ENCODE data around the gene CCDC30.
"Not testable (repeated sequence)": the region's sequence is repeated elsewhere in the genome, so short reads cannot be mapped to it uniquely, and the experiment has no call there.

The CCDC30 gene

GRCh38 chr1:42511581-42512155 lies 48.6 kb downstream of the CCDC30 start:
- H3K4me3 ChIP-seq (ENCODE audit: insufficient read depth, low read depth, low read length); H3K36me3 ChIP-seq (ENCODE audit: control insufficient read depth, insufficient read depth, low read length); H3K9me3 ChIP-seq (ENCODE audit: control insufficient read depth, low read length); H3K27ac ChIP-seq (ENCODE audit: insufficient read depth, low read depth, low read length, poor library complexity, severe bottlenecking); H3K4me1 ChIP-seq (ENCODE audit: control insufficient read depth, insufficient read depth, low read length); H3K27me3 ChIP-seq (ENCODE audit: control insufficient read depth, insufficient read depth, low read length, poor library complexity, severe bottlenecking): not testable (repeated sequence)
- WGBS, 2 experiments = 76% methylated on average over 6 of the region's 6 CpGs

GRCh38 chr1:42518908-42519307 lies 55.8 kb downstream of the CCDC30 start:
- Histone ChIP-seq H3K27me3 (ENCODE audit: control insufficient read depth, insufficient read depth, low read length, poor library complexity, severe bottlenecking) (no peaks in the 10 kb centered on the region), H3K9me3 (ENCODE audit: control insufficient read depth, low read length) (no peaks in the 10 kb centered on the region), H3K4me1 (ENCODE audit: control insufficient read depth, insufficient read depth, low read length) (no peaks in the 10 kb centered on the region), H3K4me3 (ENCODE audit: insufficient read depth, low read depth, low read length) (no peak overlapping the region), H3K27ac (ENCODE audit: insufficient read depth, low read depth, low read length, poor library complexity, severe bottlenecking) (no peak overlapping the region), H3K36me3 (ENCODE audit: control insufficient read depth, insufficient read depth, low read length) (no peaks in the 10 kb centered on the region)
- WGBS, 2 experiments = 100% methylated on average over 1 of the region's 1 CpG; no CpG with 5 or more reads in 1 of the 2 experiments

GRCh38 chr1:42523171-42523570 lies 60.1 kb downstream of the CCDC30 start:
- no peaks in the 10 kb centered on the region for H3K4me1 ChIP-seq (ENCODE audit: control insufficient read depth, insufficient read depth, low read length)
- WGBS, 2 experiments = 90 to 95% methylated on average over 3 of the region's 3 CpGs
- no peaks in the 10 kb centered on the region for H3K36me3 ChIP-seq (ENCODE audit: control insufficient read depth, insufficient read depth, low read length)
- no peak overlapping the region for H3K4me3 ChIP-seq (ENCODE audit: insufficient read depth, low read depth, low read length)
- no peaks in the 10 kb centered on the region for H3K27me3 ChIP-seq (ENCODE audit: control insufficient read depth, insufficient read depth, low read length, poor library complexity, severe bottlenecking)
- no peak overlapping the region for H3K27ac ChIP-seq (ENCODE audit: insufficient read depth, low read depth, low read length, poor library complexity, severe bottlenecking)
- no peaks in the 10 kb centered on the region for H3K9me3 ChIP-seq (ENCODE audit: control insufficient read depth, low read length)

- H3K4me1 ChIP-seq (ENCODE audit: control insufficient read depth, insufficient read depth, low read length) = no peaks in the 10 kb centered on the region
- H3K27ac ChIP-seq (ENCODE audit: insufficient read depth, low read depth, low read length, poor library complexity, severe bottlenecking) = no peak overlapping the region
- no peak overlapping the region for H3K4me3 ChIP-seq (ENCODE audit: insufficient read depth, low read depth, low read length)
- H3K27me3 ChIP-seq (ENCODE audit: control insufficient read depth, insufficient read depth, low read length, poor library complexity, severe bottlenecking) = no peaks in the 10 kb centered on the region
- 76 to 81% methylated on average over 3 of the region's 3 CpGs for WGBS, 2 experiments
- no peaks in the 10 kb centered on the region for H3K36me3 ChIP-seq (ENCODE audit: control insufficient read depth, insufficient read depth, low read length)
- no peaks in the 10 kb centered on the region for H3K9me3 ChIP-seq (ENCODE audit: control insufficient read depth, low read length)
These were observed 61.2 kb downstream of the CCDC30 start for GRCh38 chr1:42524330-42524729.

GRCh38 chr1:42529724-42530181 lies 66.7 kb downstream of the CCDC30 start:
- Histone ChIP-seq H3K9me3 (ENCODE audit: control insufficient read depth, low read length) (no peaks in the 10 kb centered on the region), H3K4me1 (ENCODE audit: control insufficient read depth, insufficient read depth, low read length) (no peaks in the 10 kb centered on the region), H3K4me3 (ENCODE audit: insufficient read depth, low read depth, low read length) (no peak overlapping the region), H3K36me3 (ENCODE audit: control insufficient read depth, insufficient read depth, low read length) (no peaks in the 10 kb centered on the region), H3K27ac (ENCODE audit: insufficient read depth, low read depth, low read length, poor library complexity, severe bottlenecking) (no peak overlapping the region), H3K27me3 (ENCODE audit: control insufficient read depth, insufficient read depth, low read length, poor library complexity, severe bottlenecking) (no peaks in the 10 kb centered on the region)
- WGBS, 2 experiments = 91 to 97% methylated on average over 3 of the region's 3 CpGs

GRCh38 chr1:42531043-42531442 lies 68.0 kb downstream of the CCDC30 start:
- Histone ChIP-seq H3K27me3 (ENCODE audit: control insufficient read depth, insufficient read depth, low read length, poor library complexity, severe bottlenecking) (no peaks in the 10 kb centered on the region), H3K27ac (ENCODE audit: insufficient read depth, low read depth, low read length, poor library complexity, severe bottlenecking) (no peak overlapping the region), H3K36me3 (ENCODE audit: control insufficient read depth, insufficient read depth, low read length) (no peaks in the 10 kb centered on the region), H3K4me1 (ENCODE audit: control insufficient read depth, insufficient read depth, low read length) (no peaks in the 10 kb centered on the region), H3K9me3 (ENCODE audit: control insufficient read depth, low read length) (no peaks in the 10 kb centered on the region), H3K4me3 (ENCODE audit: insufficient read depth, low read depth, low read length) (no peak overlapping the region)
- 68 to 77% methylated on average over 1 to 2 of the region's 2 CpGs for WGBS, 2 experiments

- Histone ChIP-seq H3K4me1 (ENCODE audit: control insufficient read depth, insufficient read depth, low read length) (no peaks in the 10 kb centered on the region), H3K27me3 (ENCODE audit: control insufficient read depth, insufficient read depth, low read length, poor library complexity, severe bottlenecking) (no peaks in the 10 kb centered on the region), H3K9me3 (ENCODE audit: control insufficient read depth, low read length) (no peaks in the 10 kb centered on the region), H3K27ac (ENCODE audit: insufficient read depth, low read depth, low read length, poor library complexity, severe bottlenecking) (no peak overlapping the region), H3K4me3 (ENCODE audit: insufficient read depth, low read depth, low read length) (no peak overlapping the region), H3K36me3 (ENCODE audit: control insufficient read depth, insufficient read depth, low read length) (no peaks in the 10 kb centered on the region)
- WGBS, 2 experiments = 94 to 95% methylated on average over 6 of the region's 6 CpGs
These were observed 70.2 kb downstream of the CCDC30 start for GRCh38 chr1:42533101-42533863.

- WGBS, 2 experiments = 90% methylated on average over 1 of the region's 1 CpG; no CpG with 5 or more reads in 1 of the 2 experiments
- H3K27ac ChIP-seq (ENCODE audit: insufficient read depth, low read depth, low read length, poor library complexity, severe bottlenecking) = no peak overlapping the region
- H3K4me1 ChIP-seq (ENCODE audit: control insufficient read depth, insufficient read depth, low read length) = no peaks in the 10 kb centered on the region
- H3K36me3 ChIP-seq (ENCODE audit: control insufficient read depth, insufficient read depth, low read length) = no peaks in the 10 kb centered on the region
- no peaks in the 10 kb centered on the region for H3K27me3 ChIP-seq (ENCODE audit: control insufficient read depth, insufficient read depth, low read length, poor library complexity, severe bottlenecking)
- H3K4me3 ChIP-seq (ENCODE audit: insufficient read depth, low read depth, low read length) = no peak overlapping the region
- H3K9me3 ChIP-seq (ENCODE audit: control insufficient read depth, low read length) = no peaks in the 10 kb centered on the region
These were observed 78.0 kb downstream of the CCDC30 start for GRCh38 chr1:42541104-42541503.

GRCh38 chr1:42551180-42551579 lies 88.1 kb downstream of the CCDC30 start:
- Histone ChIP-seq H3K9me3 (ENCODE audit: control insufficient read depth, low read length) (no peaks in the 10 kb centered on the region), H3K27ac (ENCODE audit: insufficient read depth, low read depth, low read length, poor library complexity, severe bottlenecking) (no peak overlapping the region), H3K4me1 (ENCODE audit: control insufficient read depth, insufficient read depth, low read length) (no peaks in the 10 kb centered on the region), H3K4me3 (ENCODE audit: insufficient read depth, low read depth, low read length) (no peak overlapping the region), H3K36me3 (ENCODE audit: control insufficient read depth, insufficient read depth, low read length) (no peaks in the 10 kb centered on the region), H3K27me3 (ENCODE audit: control insufficient read depth, insufficient read depth, low read length, poor library complexity, severe bottlenecking) (no peaks in the 10 kb centered on the region)
- WGBS, 2 experiments = 85 to 94% methylated on average over 3 of the region's 3 CpGs

- Histone ChIP-seq H3K4me1 (ENCODE audit: control insufficient read depth, insufficient read depth, low read length) (no peaks in the 10 kb centered on the region), H3K4me3 (ENCODE audit: insufficient read depth, low read depth, low read length) (no peak overlapping the region), H3K9me3 (ENCODE audit: control insufficient read depth, low read length) (no peaks in the 10 kb centered on the region), H3K27me3 (ENCODE audit: control insufficient read depth, insufficient read depth, low read length, poor library complexity, severe bottlenecking) (no peaks in the 10 kb centered on the region), H3K36me3 (ENCODE audit: control insufficient read depth, insufficient read depth, low read length) (no peaks in the 10 kb centered on the region), H3K27ac (ENCODE audit: insufficient read depth, low read depth, low read length, poor library complexity, severe bottlenecking) (no peak overlapping the region)
- WGBS, 2 experiments = 91 to 95% methylated on average over 3 of the region's 3 CpGs
These were observed 88.5 kb downstream of the CCDC30 start for GRCh38 chr1:42551590-42551989.

Data from ectodermal cell (in vitro differentiated cells).